ENCODE data around the gene ZNF358. TPM values are rescaled to one million over a fixed set of nuclear protein-coding genes. Genes with fewer than 3 reads are reported as not detected.
A peak's percentile ranks its signal among the peaks of the same experiment; 100 is the strongest.

The ZNF358 gene
- total and polyA plus RNA-seq, 7 donors: 29.3 to 120 (median 64.5) TPM

GRCh38 chr19:7470540-7471305, 45.2 kb upstream of the ZNF358 start:
- DNase-seq: no peak
- intact Hi-C loops (cut with DNase I): no loop called here
- Histone ChIP-seq H3K27me3 (no peaks in the 10 kb centered on the region), H3K4me1 (no peaks in the 10 kb centered on the region), H3K36me3 (peaks cover 47 to 76% (median 64%) of the 10 kb centered on the region in 4 donors), H3K9me3 (no peaks in the 10 kb centered on the region), H3K4me3 (no peak overlapping the region), H3K27ac (no peak overlapping the region)
- WGBS, 2 donors: 91 to 94% methylated on average over 31 of the region's 31 CpGs
- TF ChIP-seq EP300 (IDR thresholded peaks at IDR 0.05): no peak
- no peak for TF ChIP-seq POLR2A (IDR thresholded peaks at IDR 0.05)
- no peak for TF ChIP-seq CTCF (IDR thresholded peaks at IDR 0.05)
- no peak for TF ChIP-seq POLR2AphosphoS5 (IDR thresholded peaks at IDR 0.05)

- 89 to 91% methylated on average over 42 of the region's 42 CpGs for WGBS, 2 donors
- no peak for TF ChIP-seq POLR2A (IDR thresholded peaks at IDR 0.05)
- no peak for TF ChIP-seq POLR2AphosphoS5 (IDR thresholded peaks at IDR 0.05)
- TF ChIP-seq CTCF (IDR thresholded peaks at IDR 0.05): no peak
- no peak for TF ChIP-seq EP300 (IDR thresholded peaks at IDR 0.05)
- intact Hi-C loops (cut with DNase I): no loop called here
- no peak for DNase-seq
- Histone ChIP-seq H3K4me1 (no peaks in the 10 kb centered on the region), H3K9me3 (no peaks in the 10 kb centered on the region), H3K4me3 (no peak overlapping the region), H3K27me3 (no peaks in the 10 kb centered on the region), H3K36me3 (peaks cover 45 to 64% (median 56%) of the 10 kb centered on the region in 4 donors), H3K27ac (no peak overlapping the region)
These were observed 43.9 kb upstream of the ZNF358 start for GRCh38 chr19:7471696-7472615.

GRCh38 chr19:7475665-7476064, 40.2 kb upstream of the ZNF358 start:
- Histone ChIP-seq H3K4me1 (peaks cover 0 to 13% (median 11%) of the 10 kb centered on the region in 4 donors), H3K27me3 (no peaks in the 10 kb centered on the region), H3K4me3 (no peak overlapping the region), H3K27ac (no peak overlapping the region), H3K36me3 (peaks cover 13 to 27% (median 19%) of the 10 kb centered on the region in 4 donors), H3K9me3 (no peaks in the 10 kb centered on the region)
- intact Hi-C loops (cut with DNase I): no loop called here
- 84 to 85% methylated on average over 6 of the region's 6 CpGs for WGBS, 2 donors
- TF ChIP-seq EP300 (IDR thresholded peaks at IDR 0.05) (no peak), POLR2AphosphoS5 (IDR thresholded peaks at IDR 0.05) (no peak), CTCF (IDR thresholded peaks at IDR 0.05) (no peak), POLR2A (IDR thresholded peaks at IDR 0.05) (no peak)
- no peak for DNase-seq

GRCh38 chr19:7476241-7476640, 39.7 kb upstream of the ZNF358 start:
- DNase-seq: no peak
- no peaks in the 10 kb centered on the region for H3K27me3 ChIP-seq
- peaks cover 0 to 13% (median 11%) of the 10 kb centered on the region in 4 donors for H3K4me1 ChIP-seq
- H3K27ac ChIP-seq: no peak overlapping the region
- TF ChIP-seq POLR2AphosphoS5 (IDR thresholded peaks at IDR 0.05): peak in 1 of 4 donors; percentile 31
- TF ChIP-seq EP300 (IDR thresholded peaks at IDR 0.05): no peak
- intact Hi-C loops (cut with DNase I): no loop called here
- H3K9me3 ChIP-seq: no peaks in the 10 kb centered on the region
- H3K4me3 ChIP-seq: no peak overlapping the region
- peaks cover 9 to 21% (median 14%) of the 10 kb centered on the region in 4 donors for H3K36me3 ChIP-seq
- WGBS, 2 donors: 64 to 79% methylated on average over 7 of the region's 7 CpGs

Data from sigmoid colon (tissue), 7 donors.